ENCODE data around the gene ZNF791.
A peak's percentile ranks its signal among the peaks of the same experiment; 100 is the strongest.

The ZNF791 gene

DNA sequence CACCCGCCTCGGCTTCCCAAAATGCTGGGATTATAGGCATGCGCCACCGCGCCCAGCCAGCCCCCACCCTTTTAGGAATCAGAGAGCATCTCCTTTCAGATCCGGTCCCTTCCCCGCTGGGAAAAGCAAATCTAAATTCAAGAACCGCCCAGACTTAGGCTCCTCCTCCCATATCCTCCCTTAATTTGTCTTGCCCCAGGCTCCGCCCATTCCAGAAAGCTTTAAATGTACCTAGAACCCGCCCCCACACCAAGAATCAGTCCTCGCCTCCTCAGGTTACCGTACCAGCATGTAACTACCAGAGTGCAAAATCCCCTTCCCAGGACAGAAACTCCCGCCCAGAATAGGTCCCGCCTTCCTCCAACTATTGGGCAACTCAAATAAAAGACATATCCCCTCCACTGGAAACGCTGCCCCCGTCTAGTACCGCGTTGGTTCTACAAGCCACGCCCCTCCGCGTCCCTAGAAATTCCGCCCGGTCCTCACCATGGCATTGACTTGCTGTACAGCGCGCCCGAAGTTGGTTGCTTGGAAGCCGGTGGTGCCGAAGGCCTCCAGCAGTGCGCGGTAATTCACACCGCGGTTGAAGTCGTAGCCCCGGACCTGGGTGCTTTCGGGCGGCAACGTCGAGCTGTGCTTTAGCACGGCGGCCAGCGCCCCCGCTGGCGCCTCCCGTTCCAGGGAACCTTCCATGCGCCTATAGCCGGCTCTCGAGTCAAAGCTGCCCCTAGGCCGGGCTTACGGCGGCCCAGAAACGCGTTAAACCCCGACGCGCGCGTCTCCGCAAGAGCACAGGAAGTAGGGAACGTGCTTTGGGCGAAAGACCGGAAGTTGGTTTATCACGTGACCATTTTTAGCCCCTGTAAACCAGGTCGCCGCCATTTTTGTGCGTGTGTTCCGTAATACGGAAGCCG is 70.6 kb downstream of the ZNF791 start, which contains the start of gene DHPS (continued):
- no peak; the same call in 1 of the 2 replicates for TF ChIP-seq ZNF610 (tag by site-specific recombination; IDR thresholded peaks at IDR 0.05; ENCODE audit: borderline replicate concordance)
- TF ChIP-seq, protein P1, sequence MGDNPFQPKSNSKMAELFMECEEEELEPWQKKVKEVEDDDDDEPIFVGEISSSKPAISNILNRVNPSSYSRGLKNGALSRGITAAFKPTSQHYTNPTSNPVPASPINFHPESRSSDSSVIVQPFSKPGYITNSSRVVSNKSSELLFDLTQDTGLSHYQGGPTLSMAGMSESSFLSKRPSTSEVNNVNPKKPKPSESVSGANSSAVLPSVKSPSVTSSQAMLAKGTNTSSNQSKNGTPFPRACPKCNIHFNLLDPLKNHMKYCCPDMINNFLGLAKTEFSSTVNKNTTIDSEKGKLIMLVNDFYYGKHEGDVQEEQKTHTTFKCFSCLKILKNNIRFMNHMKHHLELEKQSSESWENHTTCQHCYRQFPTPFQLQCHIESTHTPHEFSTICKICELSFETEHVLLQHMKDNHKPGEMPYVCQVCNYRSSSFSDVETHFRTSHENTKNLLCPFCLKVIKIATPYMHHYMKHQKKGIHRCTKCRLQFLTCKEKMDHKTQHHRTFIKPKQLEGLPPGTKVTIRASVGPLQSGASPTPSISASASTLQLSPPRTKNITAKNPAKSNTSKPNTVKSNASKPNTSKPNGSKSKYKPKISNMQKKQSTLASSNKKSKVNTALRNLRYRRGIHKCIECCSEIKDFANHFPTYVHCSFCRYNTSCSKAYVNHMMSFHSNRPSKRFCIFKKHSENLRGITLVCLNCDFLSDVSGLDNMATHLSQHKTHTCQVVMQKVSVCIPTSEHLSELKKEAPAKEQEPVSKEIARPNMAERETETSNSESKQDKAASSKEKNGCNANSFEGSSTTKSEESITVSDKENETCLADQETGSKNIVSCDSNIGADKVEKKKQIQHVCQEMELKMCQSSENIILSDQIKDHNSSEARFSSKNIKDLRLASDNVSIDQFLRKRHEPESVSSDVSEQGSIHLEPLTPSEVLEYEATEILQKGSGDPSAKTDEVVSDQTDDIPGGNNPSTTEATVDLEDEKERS (tag by site-specific recombination; IDR thresholded peaks at IDR 0.05) = no peak
- TF ChIP-seq SP7 (tag by site-specific recombination; IDR thresholded peaks at IDR 0.05) = peak; percentile 88
- TF ChIP-seq ZNF16 (tag by site-specific recombination; IDR thresholded peaks at IDR 0.05; ENCODE audit: low read depth) = no peak
- no peak for TF ChIP-seq ZNF677 (tag by site-specific recombination; IDR thresholded peaks at IDR 0.05)
- TF ChIP-seq SCRT1 (tag by site-specific recombination; IDR thresholded peaks at IDR 0.05; ENCODE audit: borderline replicate concordance) = no peak
- no peak for TF ChIP-seq TCF7L2 (IDR thresholded peaks at IDR 0.05; ENCODE audit: borderline replicate concordance, low read depth, low read length)
- TF ChIP-seq KLF10 (tag by site-specific recombination; IDR thresholded peaks at IDR 0.05) = peak; percentile 59
- TF ChIP-seq ZNF211 (tag by site-specific recombination; IDR thresholded peaks at IDR 0.05; ENCODE audit: low read depth) = no peak
- peak; percentile 70; the same call in 1 of the 2 replicates for TF ChIP-seq ZNF184 (tag by site-specific recombination; IDR thresholded peaks at IDR 0.05)
- TF ChIP-seq, protein P2, sequence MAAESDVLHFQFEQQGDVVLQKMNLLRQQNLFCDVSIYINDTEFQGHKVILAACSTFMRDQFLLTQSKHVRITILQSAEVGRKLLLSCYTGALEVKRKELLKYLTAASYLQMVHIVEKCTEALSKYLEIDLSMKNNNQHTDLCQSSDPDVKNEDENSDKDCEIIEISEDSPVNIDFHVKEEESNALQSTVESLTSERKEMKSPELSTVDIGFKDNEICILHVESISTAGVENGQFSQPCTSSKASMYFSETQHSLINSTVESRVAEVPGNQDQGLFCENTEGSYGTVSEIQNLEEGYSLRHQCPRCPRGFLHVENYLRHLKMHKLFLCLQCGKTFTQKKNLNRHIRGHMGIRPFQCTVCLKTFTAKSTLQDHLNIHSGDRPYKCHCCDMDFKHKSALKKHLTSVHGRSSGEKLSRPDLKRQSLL (tag by site-specific recombination; IDR thresholded peaks at IDR 0.05) = no peak
- no peak for TF ChIP-seq ZNF585B (tag by site-specific recombination; IDR thresholded peaks at IDR 0.05)
- TF ChIP-seq, protein P3, sequence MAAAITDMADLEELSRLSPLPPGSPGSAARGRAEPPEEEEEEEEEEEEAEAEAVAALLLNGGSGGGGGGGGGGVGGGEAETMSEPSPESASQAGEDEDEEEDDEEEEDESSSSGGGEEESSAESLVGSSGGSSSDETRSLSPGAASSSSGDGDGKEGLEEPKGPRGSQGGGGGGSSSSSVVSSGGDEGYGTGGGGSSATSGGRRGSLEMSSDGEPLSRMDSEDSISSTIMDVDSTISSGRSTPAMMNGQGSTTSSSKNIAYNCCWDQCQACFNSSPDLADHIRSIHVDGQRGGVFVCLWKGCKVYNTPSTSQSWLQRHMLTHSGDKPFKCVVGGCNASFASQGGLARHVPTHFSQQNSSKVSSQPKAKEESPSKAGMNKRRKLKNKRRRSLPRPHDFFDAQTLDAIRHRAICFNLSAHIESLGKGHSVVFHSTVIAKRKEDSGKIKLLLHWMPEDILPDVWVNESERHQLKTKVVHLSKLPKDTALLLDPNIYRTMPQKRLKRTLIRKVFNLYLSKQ (tag by site-specific recombination; IDR thresholded peaks at IDR 0.05; ENCODE audit: borderline replicate concordance) = no peak
- TF ChIP-seq ZNF19 (tag by site-specific recombination; IDR thresholded peaks at IDR 0.05; ENCODE audit: low read depth) = no peak
- TF ChIP-seq FEZF1 (tag by site-specific recombination; IDR thresholded peaks at IDR 0.05) = no peak
- no peak for TF ChIP-seq ZNF707 (tag by site-specific recombination; IDR thresholded peaks at IDR 0.05)
- peak; percentile 42; the same call in 1 of the 2 replicates for TF ChIP-seq ZNF843 (tag by site-specific recombination; IDR thresholded peaks at IDR 0.05)
- TF ChIP-seq, protein P4, sequence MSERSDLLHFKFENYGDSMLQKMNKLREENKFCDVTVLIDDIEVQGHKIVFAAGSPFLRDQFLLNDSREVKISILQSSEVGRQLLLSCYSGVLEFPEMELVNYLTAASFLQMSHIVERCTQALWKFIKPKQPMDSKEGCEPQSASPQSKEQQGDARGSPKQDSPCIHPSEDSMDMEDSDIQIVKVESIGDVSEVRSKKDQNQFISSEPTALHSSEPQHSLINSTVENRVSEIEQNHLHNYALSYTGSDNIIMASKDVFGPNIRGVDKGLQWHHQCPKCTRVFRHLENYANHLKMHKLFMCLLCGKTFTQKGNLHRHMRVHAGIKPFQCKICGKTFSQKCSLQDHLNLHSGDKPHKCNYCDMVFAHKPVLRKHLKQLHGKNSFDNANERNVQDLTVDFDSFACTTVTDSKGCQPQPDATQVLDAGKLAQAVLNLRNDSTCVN (tag by site-specific recombination; optimal IDR thresholded peaks at IDR 0.05) = peak; percentile 93
- TF ChIP-seq ZNF837 (tag by site-specific recombination; IDR thresholded peaks at IDR 0.05) = peak; percentile 25; the same call in 1 of the 2 replicates
- TF ChIP-seq ZFP37 (tag by site-specific recombination; IDR thresholded peaks at IDR 0.05) = no peak
- no peak; the same call in 1 of the 2 replicates for TF ChIP-seq ZNF24 (tag by site-specific recombination; IDR thresholded peaks at IDR 0.05)
- no peak for TF ChIP-seq ZNF776 (tag by site-specific recombination; IDR thresholded peaks at IDR 0.05; ENCODE audit: borderline replicate concordance)
- TF ChIP-seq ZNF335 (tag by site-specific recombination; conservative IDR thresholded peaks at IDR 0.05) = peak; percentile 92
- TF ChIP-seq ZNF664 (tag by site-specific recombination; IDR thresholded peaks at IDR 0.05) = no peak
- TF ChIP-seq, protein P5, sequence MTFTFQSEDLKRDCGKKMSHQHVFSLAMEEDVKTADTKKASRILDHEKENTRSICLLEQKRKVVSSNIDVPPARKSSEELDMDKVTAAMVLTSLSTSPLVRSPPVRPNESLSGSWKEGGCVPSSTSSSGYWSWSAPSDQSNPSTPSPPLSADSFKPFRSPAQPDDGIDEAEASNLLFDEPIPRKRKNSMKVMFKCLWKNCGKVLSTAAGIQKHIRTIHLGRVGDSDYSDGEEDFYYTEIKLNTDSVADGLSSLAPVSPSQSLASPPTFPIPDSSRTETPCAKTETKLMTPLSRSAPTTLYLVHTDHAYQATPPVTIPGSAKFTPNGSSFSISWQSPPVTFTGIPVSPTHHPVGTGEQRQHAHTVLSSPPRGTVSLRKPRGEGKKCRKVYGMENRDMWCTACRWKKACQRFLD (tag by site-specific recombination; IDR thresholded peaks at IDR 0.05) = no peak
- TF ChIP-seq ZNF239 (tag by site-specific recombination; IDR thresholded peaks at IDR 0.05) = no peak
- TF ChIP-seq, protein P6, sequence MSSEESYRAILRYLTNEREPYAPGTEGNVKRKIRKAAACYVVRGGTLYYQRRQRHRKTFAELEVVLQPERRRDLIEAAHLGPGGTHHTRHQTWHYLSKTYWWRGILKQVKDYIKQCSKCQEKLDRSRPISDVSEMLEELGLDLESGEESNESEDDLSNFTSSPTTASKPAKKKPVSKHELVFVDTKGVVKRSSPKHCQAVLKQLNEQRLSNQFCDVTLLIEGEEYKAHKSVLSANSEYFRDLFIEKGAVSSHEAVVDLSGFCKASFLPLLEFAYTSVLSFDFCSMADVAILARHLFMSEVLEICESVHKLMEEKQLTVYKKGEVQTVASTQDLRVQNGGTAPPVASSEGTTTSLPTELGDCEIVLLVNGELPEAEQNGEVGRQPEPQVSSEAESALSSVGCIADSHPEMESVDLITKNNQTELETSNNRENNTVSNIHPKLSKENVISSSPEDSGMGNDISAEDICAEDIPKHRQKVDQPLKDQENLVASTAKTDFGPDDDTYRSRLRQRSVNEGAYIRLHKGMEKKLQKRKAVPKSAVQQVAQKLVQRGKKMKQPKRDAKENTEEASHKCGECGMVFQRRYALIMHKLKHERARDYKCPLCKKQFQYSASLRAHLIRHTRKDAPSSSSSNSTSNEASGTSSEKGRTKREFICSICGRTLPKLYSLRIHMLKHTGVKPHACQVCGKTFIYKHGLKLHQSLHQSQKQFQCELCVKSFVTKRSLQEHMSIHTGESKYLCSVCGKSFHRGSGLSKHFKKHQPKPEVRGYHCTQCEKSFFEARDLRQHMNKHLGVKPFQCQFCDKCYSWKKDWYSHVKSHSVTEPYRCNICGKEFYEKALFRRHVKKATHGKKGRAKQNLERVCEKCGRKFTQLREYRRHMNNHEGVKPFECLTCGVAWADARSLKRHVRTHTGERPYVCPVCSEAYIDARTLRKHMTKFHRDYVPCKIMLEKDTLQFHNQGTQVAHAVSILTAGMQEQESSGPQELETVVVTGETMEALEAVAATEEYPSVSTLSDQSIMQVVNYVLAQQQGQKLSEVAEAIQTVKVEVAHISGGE (tag by site-specific recombination; conservative IDR thresholded peaks at IDR 0.05; ENCODE audit: low read depth) = peak; percentile 96
- no peak for TF ChIP-seq ZNF23 (tag by site-specific recombination; IDR thresholded peaks at IDR 0.05; ENCODE audit: borderline replicate concordance)

Data from HEK293 (cell line).